ENCODE results near the gene WIPF2.

The WIPF2 gene

DNA sequence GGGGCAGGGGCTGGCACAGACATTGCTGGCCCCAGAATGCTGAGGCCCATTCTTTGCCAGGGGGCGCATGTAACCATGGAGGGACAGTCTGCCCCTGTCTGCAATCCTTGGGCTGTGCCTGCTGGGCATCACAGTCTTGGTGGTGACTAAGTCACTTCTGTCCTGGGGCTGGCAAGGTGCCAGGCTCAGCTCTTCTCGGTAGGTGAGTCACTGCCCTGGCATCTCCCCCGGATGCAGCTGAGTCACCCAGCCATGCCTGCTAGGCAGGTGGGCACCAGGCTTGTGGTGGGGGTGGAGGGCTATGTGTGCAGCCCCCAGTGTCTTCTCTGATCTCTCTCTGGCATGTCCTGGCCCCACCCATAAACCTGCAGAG lies 95.5 kb downstream of the WIPF2 start:
- peak; percentile 89 for DNase-seq (ENCODE audit: low read depth)
- H3K4me3 ChIP-seq (ENCODE audit: control insufficient read depth, low read depth, low read length): no peak overlapping the region
- TF ChIP-seq, protein P1, sequence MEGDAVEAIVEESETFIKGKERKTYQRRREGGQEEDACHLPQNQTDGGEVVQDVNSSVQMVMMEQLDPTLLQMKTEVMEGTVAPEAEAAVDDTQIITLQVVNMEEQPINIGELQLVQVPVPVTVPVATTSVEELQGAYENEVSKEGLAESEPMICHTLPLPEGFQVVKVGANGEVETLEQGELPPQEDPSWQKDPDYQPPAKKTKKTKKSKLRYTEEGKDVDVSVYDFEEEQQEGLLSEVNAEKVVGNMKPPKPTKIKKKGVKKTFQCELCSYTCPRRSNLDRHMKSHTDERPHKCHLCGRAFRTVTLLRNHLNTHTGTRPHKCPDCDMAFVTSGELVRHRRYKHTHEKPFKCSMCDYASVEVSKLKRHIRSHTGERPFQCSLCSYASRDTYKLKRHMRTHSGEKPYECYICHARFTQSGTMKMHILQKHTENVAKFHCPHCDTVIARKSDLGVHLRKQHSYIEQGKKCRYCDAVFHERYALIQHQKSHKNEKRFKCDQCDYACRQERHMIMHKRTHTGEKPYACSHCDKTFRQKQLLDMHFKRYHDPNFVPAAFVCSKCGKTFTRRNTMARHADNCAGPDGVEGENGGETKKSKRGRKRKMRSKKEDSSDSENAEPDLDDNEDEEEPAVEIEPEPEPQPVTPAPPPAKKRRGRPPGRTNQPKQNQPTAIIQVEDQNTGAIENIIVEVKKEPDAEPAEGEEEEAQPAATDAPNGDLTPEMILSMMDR (conservative IDR thresholded peaks at IDR 0.05; ENCODE audit: control insufficient read depth, insufficient read depth, low read depth, low read length): no peak

DNA sequence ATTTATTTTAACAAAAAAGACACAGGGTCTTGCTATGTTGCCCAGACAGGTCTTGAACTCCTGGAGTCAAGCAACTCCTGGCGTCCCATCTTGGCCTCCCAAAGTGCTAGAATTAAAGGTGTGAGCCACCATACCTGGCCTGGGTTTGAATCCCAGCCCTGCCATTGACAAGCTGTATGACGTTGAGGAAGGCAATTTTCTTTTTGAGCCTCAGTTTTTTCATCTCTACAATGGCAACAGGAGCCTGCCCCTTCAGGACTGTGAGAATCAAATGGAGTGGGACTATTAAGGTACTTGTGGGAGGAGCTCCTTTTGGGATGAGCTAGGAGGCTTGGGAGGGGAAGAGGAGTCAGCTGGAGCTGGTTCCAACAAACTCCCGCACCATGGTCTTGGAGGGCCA lies 96.1 kb downstream of the WIPF2 start:
- DNase-seq (ENCODE audit: low read depth): no peak
- H3K4me3 ChIP-seq (ENCODE audit: control insufficient read depth, low read depth, low read length): no peak overlapping the region
- TF ChIP-seq, protein P1 (conservative IDR thresholded peaks at IDR 0.05; ENCODE audit: control insufficient read depth, insufficient read depth, low read depth, low read length): no peak

DNA sequence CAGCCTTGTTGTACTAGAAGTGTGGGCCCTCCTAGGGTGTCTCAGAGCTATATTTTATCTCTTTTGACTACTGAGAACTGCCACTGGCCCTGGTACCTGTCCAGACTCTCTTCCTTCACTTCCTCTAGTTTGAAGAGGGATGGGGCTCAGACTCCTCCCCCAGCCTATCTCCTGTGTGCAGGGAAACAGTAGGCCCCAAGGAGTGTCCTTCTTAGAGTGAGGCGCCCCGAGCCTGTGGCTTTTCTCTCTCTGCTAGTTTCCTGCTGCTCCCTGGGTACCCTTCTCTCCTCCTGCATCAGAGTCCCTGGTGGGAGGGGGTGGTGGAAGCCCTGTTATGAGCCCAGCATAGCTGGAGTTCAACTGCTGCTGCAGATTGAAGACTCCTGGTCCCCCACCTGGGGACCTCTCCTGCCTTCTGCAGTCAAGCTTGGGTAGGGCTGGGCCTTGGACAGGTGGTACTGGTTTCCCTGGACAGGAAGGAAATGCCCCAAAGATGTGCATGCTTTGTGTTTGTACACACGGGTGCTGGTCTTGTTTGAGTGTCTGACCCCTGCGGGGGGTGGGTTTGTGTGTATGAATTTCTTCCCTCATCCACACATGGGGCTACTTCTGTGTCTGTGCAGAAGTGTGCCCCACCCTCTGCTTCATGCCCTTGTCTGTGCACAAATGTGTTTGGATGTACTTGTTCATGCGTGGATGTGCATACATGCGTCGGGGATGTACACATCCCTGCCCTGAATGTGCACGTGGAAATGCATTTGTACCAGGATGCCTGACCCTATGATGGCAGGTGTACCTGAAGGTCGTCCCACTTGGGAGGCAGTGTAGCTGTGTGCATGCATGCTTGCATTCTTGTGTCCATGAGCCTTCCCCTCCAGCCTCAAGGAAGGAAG lies 96.8 kb downstream of the WIPF2 start:
- H3K4me3 ChIP-seq (ENCODE audit: control insufficient read depth, low read depth, low read length): no peak overlapping the region
- TF ChIP-seq, protein P1 (conservative IDR thresholded peaks at IDR 0.05; ENCODE audit: control insufficient read depth, insufficient read depth, low read depth, low read length): no peak

DNA sequence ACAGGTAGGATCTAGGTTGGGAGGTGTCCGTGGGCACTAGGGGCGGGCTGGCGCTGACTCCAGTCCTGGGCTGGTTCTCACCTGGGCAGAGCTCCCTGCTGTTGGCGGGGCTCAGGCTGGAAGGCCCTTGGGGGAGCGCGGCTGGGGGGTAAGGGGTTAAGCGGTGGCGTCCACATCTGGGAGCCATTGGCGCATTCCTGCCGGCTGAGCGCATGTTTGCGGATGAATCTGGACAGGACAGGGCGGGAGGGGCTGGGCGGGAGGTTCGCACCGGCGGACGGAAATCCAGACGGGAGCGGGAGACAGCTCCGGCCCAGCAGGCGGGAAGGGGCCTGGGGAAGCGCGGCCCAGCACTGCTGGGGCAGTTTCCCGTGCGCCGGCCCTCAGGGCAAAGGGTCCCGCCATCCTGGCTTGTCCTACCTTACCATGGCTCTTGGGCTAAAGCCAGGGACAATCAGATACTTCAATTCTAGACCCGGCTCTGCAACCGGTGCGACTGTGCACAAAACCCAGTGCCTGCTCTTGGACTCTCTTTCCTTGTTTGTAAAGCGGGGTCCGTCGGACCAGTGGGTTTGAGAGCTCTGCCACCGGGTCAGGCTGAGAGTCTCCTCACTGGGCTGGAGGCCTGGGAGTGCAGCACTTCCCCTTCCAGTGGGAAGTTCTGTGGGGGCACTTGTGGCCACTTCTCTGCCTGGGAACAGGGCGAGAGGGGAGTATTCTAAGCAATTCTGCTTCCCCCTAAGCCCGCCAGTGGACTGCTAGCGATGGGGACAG lies 97.7 kb downstream of the WIPF2 start:
- TF ChIP-seq, protein P1 (conservative IDR thresholded peaks at IDR 0.05; ENCODE audit: control insufficient read depth, insufficient read depth, low read depth, low read length): no peak
- peak overlapping the region; percentile 17 for H3K4me3 ChIP-seq (ENCODE audit: control insufficient read depth, low read depth, low read length)
- peak; percentile 77 for DNase-seq (ENCODE audit: low read depth)

More for the DNA sequence above, 96.8 kb downstream of the WIPF2 start:
- DNase-seq (ENCODE audit: low read depth): no peak

DNA sequence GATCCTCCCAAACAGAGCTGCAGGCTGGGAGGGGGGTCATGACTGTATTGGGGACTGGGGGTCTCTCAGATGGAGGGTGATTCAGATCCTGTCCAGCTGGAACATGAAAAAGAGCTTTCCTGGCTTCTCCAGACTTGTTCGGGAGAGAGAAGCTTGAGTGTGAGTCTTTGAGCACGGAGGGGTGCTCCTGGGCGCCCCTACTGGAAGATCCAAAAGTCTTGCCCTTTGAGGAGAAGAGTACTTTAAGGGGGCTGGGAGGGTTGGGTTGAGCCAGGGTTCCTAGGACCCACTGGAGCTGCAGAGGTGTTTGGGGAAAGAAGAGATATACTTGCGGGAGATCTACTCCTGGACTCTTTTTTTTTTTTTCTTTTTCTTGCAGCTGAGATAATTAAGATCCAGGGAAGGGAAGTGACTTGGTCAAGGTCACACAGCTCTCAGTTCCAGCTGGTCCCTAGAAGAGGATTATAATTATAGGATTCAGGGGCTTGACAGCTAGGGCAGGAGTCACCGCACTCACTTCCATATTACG lies 98.3 kb downstream of the WIPF2 start:
- peak overlapping the region; percentile 73 for H3K4me3 ChIP-seq (ENCODE audit: control insufficient read depth, low read depth, low read length)
- peak; percentile 71 for DNase-seq (ENCODE audit: low read depth)
- TF ChIP-seq, protein P1 (conservative IDR thresholded peaks at IDR 0.05; ENCODE audit: control insufficient read depth, insufficient read depth, low read depth, low read length): peak; percentile 59

DNA sequence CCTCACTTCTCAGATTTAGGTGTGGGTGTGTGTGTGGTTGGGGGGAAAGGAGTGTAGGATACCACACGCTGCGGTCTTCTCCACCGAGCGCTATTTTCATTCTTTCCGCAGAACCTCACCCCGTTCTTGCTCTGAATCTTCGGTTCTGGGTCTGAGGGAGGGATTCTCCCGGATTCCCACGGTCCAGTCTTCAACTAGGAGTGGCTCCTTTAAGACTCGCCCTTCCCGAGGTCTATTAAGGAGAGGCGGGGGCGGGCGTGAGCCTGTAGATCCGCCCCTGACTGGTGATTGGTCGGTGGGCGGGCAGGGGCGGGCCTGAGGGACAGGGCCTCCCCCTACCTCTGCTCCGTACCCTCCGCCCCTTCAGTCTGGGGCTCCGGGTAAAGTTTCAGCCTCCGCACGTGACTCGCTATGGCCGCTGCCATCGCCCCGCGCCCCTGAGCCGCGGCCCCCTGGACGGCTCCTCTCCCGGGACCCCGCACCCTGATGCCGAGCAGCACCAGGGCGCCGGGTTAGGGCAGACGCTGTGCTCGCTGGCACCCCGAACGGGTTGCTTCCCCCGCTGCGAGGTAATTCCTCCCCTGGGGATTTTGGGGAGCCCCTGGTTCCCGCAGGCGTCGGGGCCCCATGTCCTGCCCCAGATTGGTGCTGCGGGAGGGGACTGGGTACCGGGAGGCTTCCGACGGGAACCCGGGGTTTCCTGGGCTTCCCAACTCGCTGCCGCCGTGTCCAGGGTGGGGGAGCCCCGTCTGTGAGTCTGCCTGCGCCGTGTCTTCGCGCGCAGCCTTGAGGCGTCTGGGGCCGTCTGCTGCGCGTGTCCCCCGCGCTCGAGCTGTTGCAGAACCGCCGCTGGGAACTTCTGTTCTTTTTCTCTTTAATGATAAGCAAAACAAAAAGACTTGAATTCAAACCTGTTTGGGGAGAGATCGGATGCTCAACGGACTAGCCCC lies 99.1 kb downstream of the WIPF2 start:
- DNase-seq (ENCODE audit: low read depth): peak; percentile 93
- peak overlapping the region; percentile 73 for H3K4me3 ChIP-seq (ENCODE audit: control insufficient read depth, low read depth, low read length)
- TF ChIP-seq, protein P1 (conservative IDR thresholded peaks at IDR 0.05; ENCODE audit: control insufficient read depth, insufficient read depth, low read depth, low read length): no peak

All from fibroblast of mammary gland (primary cell).